Body of pancreas (tissue), 4 donors: ENCODE data around the gene ZRANB3.

ENCODE experiments used
- POLR2A ChIP-seq, 3 donors: fragments of 450-650 bp; IDR thresholded peaks; one replicate each; pipeline ENCODE4 v1.6.1; 2016; ENCODE audit warnings: antibody characterized with exemption in 3 of 3, mild to moderate bottlenecking in 2 of 3
- TF ChIP-seq, protein P1 (sequence below), 7 experiments: fragments of 450-650 bp in 4 of 7; fragments of 200-600 bp in 3 of 7; sonication (generic) in 3 of 7; IDR thresholded peaks; one replicate each; pipeline ENCODE4 v1.5.1; 2016 to 2019; ENCODE audit warnings: antibody characterized with exemption in 7 of 7

DNA sequence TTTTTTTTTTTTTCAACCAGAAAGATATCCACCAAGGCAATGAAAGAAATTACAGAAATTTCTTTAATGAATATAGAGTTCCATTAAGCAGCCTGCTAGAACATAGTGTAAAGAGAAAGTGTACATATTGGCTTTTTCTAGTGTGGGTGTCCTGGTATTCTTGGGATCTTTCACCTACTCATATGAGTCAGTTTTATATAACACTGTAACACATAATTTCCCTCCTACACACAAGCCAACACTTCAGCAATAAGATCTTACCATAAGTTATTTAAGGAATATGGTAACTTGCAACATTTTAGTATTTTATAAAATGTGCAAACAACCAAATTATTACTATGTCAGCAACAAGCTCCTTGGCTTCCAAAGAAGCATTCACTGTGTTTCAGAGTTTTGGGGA is 59.9 kb downstream of the ZRANB3 start:
- TF ChIP-seq, protein P1, sequence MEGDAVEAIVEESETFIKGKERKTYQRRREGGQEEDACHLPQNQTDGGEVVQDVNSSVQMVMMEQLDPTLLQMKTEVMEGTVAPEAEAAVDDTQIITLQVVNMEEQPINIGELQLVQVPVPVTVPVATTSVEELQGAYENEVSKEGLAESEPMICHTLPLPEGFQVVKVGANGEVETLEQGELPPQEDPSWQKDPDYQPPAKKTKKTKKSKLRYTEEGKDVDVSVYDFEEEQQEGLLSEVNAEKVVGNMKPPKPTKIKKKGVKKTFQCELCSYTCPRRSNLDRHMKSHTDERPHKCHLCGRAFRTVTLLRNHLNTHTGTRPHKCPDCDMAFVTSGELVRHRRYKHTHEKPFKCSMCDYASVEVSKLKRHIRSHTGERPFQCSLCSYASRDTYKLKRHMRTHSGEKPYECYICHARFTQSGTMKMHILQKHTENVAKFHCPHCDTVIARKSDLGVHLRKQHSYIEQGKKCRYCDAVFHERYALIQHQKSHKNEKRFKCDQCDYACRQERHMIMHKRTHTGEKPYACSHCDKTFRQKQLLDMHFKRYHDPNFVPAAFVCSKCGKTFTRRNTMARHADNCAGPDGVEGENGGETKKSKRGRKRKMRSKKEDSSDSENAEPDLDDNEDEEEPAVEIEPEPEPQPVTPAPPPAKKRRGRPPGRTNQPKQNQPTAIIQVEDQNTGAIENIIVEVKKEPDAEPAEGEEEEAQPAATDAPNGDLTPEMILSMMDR (IDR thresholded peaks at IDR 0.05), result no peak
- no peak for TF ChIP-seq POLR2A (IDR thresholded peaks at IDR 0.05)
